IMR-90 (cell line): Measurements from ENCODE around the gene IQGAP2. TPM values are rescaled to one million over a fixed set of nuclear protein-coding genes. Genes with fewer than 3 reads are reported as not detected.

ENCODE experiments used
- ATAC-seq: fragments of 200-7000 bp; cut with Tn5 transposase; 2 replicates; pipeline ENCODE4 v1.9.1; 2020; ENCODE audit warnings: low read depth, mild to moderate bottlenecking, moderate library complexity
- BruUV-seq: library from RNA; stranded (reverse); fragments of 400-500 nt; replicated peaks from 2 replicates; lab custom pipeline; 2021; lab: Mats Ljungman, UMichigan
- CTCF ChIA-PET: fragments of 300-600 bp; formaldehyde crosslinking; extraction: SDS; loops from one replicate; lab custom pipeline; 2021; ENCODE audit warnings: antibody characterized with exemption; lab: Yijun Ruan, JAX
- POLR2A ChIA-PET: fragments of 300-600 bp; sonication (Branson Sonifier 250); formaldehyde crosslinking; loops from one replicate; lab custom pipeline; 2022; ENCODE audit warnings: antibody characterized with exemption; ENCODE audit not compliant: unreplicated experiment; lab: Charles Lee
- DNase-seq: peaks from one replicate; pipeline ENCODE4 v3.0.0; 2013
- H2AFZ ChIP-seq: replicated peaks from 2 replicates; pipeline ENCODE3; 2013; ENCODE audit warnings: low read length, mild to moderate bottlenecking; ENCODE audit not compliant: poor library complexity
- H2AK5ac ChIP-seq: 2 replicates; pipeline ENCODE4 v1.6.1; 2013; ENCODE audit warnings: low read depth, low read length, inconsistent platforms
- H2AK9ac ChIP-seq: replicated peaks from 2 replicates; pipeline ENCODE3; 2013; ENCODE audit warnings: mild to moderate bottlenecking, low read depth, low read length, moderate library complexity; ENCODE audit not compliant: poor library complexity
- H2BK120ac ChIP-seq: 2 replicates; pipeline ENCODE4 v1.6.1; 2013; ENCODE audit warnings: low read depth, low read length, inconsistent platforms
- H2BK15ac ChIP-seq: 3 replicates; pipeline ENCODE4 v1.6.1; 2013; ENCODE audit warnings: low read depth, low read length, inconsistent platforms
- H2BK20ac ChIP-seq: 2 replicates; pipeline ENCODE4 v1.6.1; 2013; ENCODE audit warnings: low read depth, mild to moderate bottlenecking, inconsistent platforms, low read length, moderate library complexity
- H2BK5ac ChIP-seq: 2 replicates; pipeline ENCODE4 v1.6.1; 2013; ENCODE audit warnings: mild to moderate bottlenecking, low read depth, low read length, inconsistent platforms; ENCODE audit not compliant: poor library complexity, severe bottlenecking
- H3K14ac ChIP-seq: replicated peaks from 2 replicates; pipeline ENCODE4 v1.6.1; 2013; ENCODE audit warnings: low read depth, low read length, inconsistent platforms
- H3K18ac ChIP-seq: 2 replicates; pipeline ENCODE4 v1.6.1; 2013; ENCODE audit warnings: low read depth, low read length, control low read depth
- H3K23ac ChIP-seq: 2 replicates; pipeline ENCODE4 v1.6.1; 2013; ENCODE audit warnings: low read depth, low read length, inconsistent platforms
- H3K27ac ChIP-seq: 2 replicates; pipeline ENCODE4 v1.5.1; 2013; ENCODE audit warnings: mild to moderate bottlenecking, control low read depth, low read length; ENCODE audit not compliant: insufficient read depth
- H3K27me3 ChIP-seq: 2 replicates; pipeline ENCODE4 v1.6.1; 2013; ENCODE audit warnings: low read length; ENCODE audit not compliant: control insufficient read depth, insufficient read depth
- H3K36me3 ChIP-seq: 2 replicates; pipeline ENCODE4 v1.6.1; 2013; ENCODE audit warnings: low read length, mixed read lengths; ENCODE audit not compliant: control insufficient read depth, insufficient read depth
- H3K4ac ChIP-seq: 2 replicates; pipeline ENCODE4 v1.6.1; 2013; ENCODE audit warnings: low read depth, low read length, inconsistent platforms
- H3K4me1 ChIP-seq: 2 replicates; pipeline ENCODE4 v1.6.1; 2013; ENCODE audit warnings: low read length, mixed read lengths; ENCODE audit not compliant: control insufficient read depth, insufficient read depth
- H3K4me2 ChIP-seq: 2 replicates; pipeline ENCODE4 v1.6.1; 2013; ENCODE audit warnings: low read depth, mild to moderate bottlenecking, control low read depth, low read length, moderate library complexity
- H3K4me3 ChIP-seq: 2 replicates; pipeline ENCODE4 v1.5.1; 2013; ENCODE audit warnings: low read depth, mild to moderate bottlenecking, control low read depth, low read length, moderate library complexity; ENCODE audit not compliant: insufficient read depth
- H3K56ac ChIP-seq: 2 replicates; pipeline ENCODE4 v1.6.1; 2013; ENCODE audit warnings: low read length, inconsistent platforms; ENCODE audit not compliant: insufficient read depth; ENCODE audit errors: extremely low read depth
- H3K79me1 ChIP-seq, 2 experiments: 2 replicates each; pipeline ENCODE4 v1.6.1; 2013; ENCODE audit warnings: low read length in 2 of 2, inconsistent platforms in 1 of 2, low read depth in 1 of 2
- H3K9ac ChIP-seq: 2 replicates; pipeline ENCODE4 v1.6.1; 2013; ENCODE audit warnings: low read depth, low read length, control low read depth
- H3K9me1 ChIP-seq: 2 replicates; pipeline ENCODE4 v1.6.1; 2013; ENCODE audit warnings: low read length, inconsistent platforms; ENCODE audit not compliant: insufficient read depth
- H3K9me3 ChIP-seq: 2 replicates; pipeline ENCODE4 v1.6.1; 2013; ENCODE audit warnings: low read length; ENCODE audit not compliant: control insufficient read depth, insufficient read depth
- H4K20me1 ChIP-seq: 2 replicates; pipeline ENCODE4 v1.6.1; 2013; ENCODE audit warnings: low read length, inconsistent platforms; ENCODE audit not compliant: insufficient read depth
- H4K5ac ChIP-seq: 2 replicates; pipeline ENCODE4 v1.6.1; 2013; ENCODE audit warnings: mild to moderate bottlenecking, low read depth, low read length, control low read depth
- H4K8ac ChIP-seq, 2 experiments: 2 replicates each; pipeline ENCODE4 v1.6.1; 2013; ENCODE audit warnings: low read depth in 2 of 2, low read length in 2 of 2, control low read depth in 1 of 2, inconsistent platforms in 1 of 2
- H4K91ac ChIP-seq: 2 replicates; pipeline ENCODE4 v1.6.1; 2013; ENCODE audit warnings: low read depth, low read length, inconsistent platforms; ENCODE audit not compliant: insufficient read depth
- BHLHE40 ChIP-seq: fragments of 150-350 bp; IDR thresholded peaks from 2 replicates; pipeline ENCODE4 v1.6.1; 2016; ENCODE audit warnings: mild to moderate bottlenecking, low read depth, low read length
- CEBPB ChIP-seq: IDR thresholded peaks from 2 replicates; pipeline ENCODE4 v1.6.1; 2012; ENCODE audit warnings: low read depth, low read length, improper control_type of control experiment
- CHD1 ChIP-seq: IDR thresholded peaks from 2 replicates; pipeline ENCODE4 v1.6.1; 2012; ENCODE audit warnings: low read depth, low read length, improper control_type of control experiment
- CTCF ChIP-seq: conservative IDR thresholded peaks from 2 replicates; pipeline ENCODE4 v1.5.1; 2012; ENCODE audit warnings: mild to moderate bottlenecking, low read depth, low read length, improper control_type of control experiment
- FOS ChIP-seq: fragments of 150-350 bp; IDR thresholded peaks from 2 replicates; pipeline ENCODE4 v1.6.1; 2016; ENCODE audit warnings: low read depth, low read length
- MAFK ChIP-seq: IDR thresholded peaks from 2 replicates; pipeline ENCODE4 v1.6.1; 2012; ENCODE audit warnings: low read depth, low read length, improper control_type of control experiment
- MAZ ChIP-seq: IDR thresholded peaks from 2 replicates; pipeline ENCODE4 v1.6.1; 2012; ENCODE audit warnings: low read depth, mild to moderate bottlenecking, low read length, improper control_type of control experiment, moderate library complexity, borderline replicate concordance
- MXI1 ChIP-seq: IDR thresholded peaks from 2 replicates; pipeline ENCODE4 v1.6.1; 2012; ENCODE audit warnings: low read depth, mild to moderate bottlenecking, low read length, moderate library complexity, borderline replicate concordance
- NFE2L2 ChIP-seq: fragments of 150-350 bp; IDR thresholded peaks from 2 replicates; pipeline ENCODE4 v1.6.1; 2016; ENCODE audit warnings: low read depth, mild to moderate bottlenecking, low read length
- POLR2A ChIP-seq: IDR thresholded peaks from 2 replicates; pipeline ENCODE4 v1.6.1; 2012; ENCODE audit warnings: mild to moderate bottlenecking, low read depth, low read length
- RCOR1 ChIP-seq: IDR thresholded peaks from 2 replicates; pipeline ENCODE4 v1.6.1; 2012; ENCODE audit warnings: mild to moderate bottlenecking, low read length, improper control_type of control experiment; ENCODE audit not compliant: insufficient replicate concordance
- SMC3 ChIP-seq: fragments of 150-350 bp; IDR thresholded peaks from 2 replicates; pipeline ENCODE4 v1.6.1; 2016; ENCODE audit warnings: low read depth, mild to moderate bottlenecking, antibody characterized with exemption, low read length, moderate library complexity
- USF2 ChIP-seq: fragments of 150-350 bp; IDR thresholded peaks from 2 replicates; pipeline ENCODE4 v1.6.1; 2017; ENCODE audit warnings: mild to moderate bottlenecking, antibody characterized with exemption, low read length, low read depth
- WGBS, 2 experiments: methylation state at CpG; one replicate each; pipeline versions ENCODE4 v1.1.5 to v1.1.7; 2013; ENCODE audit warnings: missing lambda C conversion rate in 2 of 2; ENCODE audit not compliant: insufficient read length in 1 of 2; ENCODE audit errors: extremely low coverage in 2 of 2; 5-methylcytosine and 5-hydroxymethylcytosine counted together
- dilution Hi-C: fragments of 300-500 bp; cut with HindIII; formaldehyde crosslinking; loops from one replicate; pipeline ENCODE4 v1.14.3; 2018; ENCODE audit warnings: low sequenced_read_pairs; ENCODE audit not compliant: unreplicated experiment
- in situ Hi-C: fragments of 300-500 bp; cut with MboI; formaldehyde crosslinking; loops from 3 replicates; pipeline ENCODE4 v1.14.3; 2019; ENCODE audit warnings: low sequenced_read_pairs, inconsistent platforms, mixed read lengths
- intact Hi-C: fragments of 100-400 bp; cut with micrococcal nuclease; formaldehyde crosslinking; loops from 2 replicates; pipeline ENCODE4 v1.10.0; 2022
- polyA plus RNA-seq, 3 experiments: library from polyadenylated mRNA; depleted of rRNA; stranded (reverse); fragments of >200 nt; gene quantifications; 2 replicates each; pipeline ENCODE4 v1.2.3, GENCODE V29; 2012; ENCODE audit warnings: low replicate concordance in 1 of 3
- total RNA-seq: library from RNA; depleted of rRNA; stranded (reverse); fragments of >200 nt; gene quantifications from 2 replicates; pipeline ENCODE4 v1.2.3, GENCODE V29; 2012
- TF ChIP-seq, protein P1 (sequence below): fragments of 150-350 bp; IDR thresholded peaks from 2 replicates; pipeline ENCODE4 v1.6.1; 2016; ENCODE audit warnings: low read depth, mild to moderate bottlenecking, low read length, moderate library complexity, borderline replicate concordance

The IQGAP2 gene
- total and polyA plus RNA-seq, 2 of the 4 experiments (the other 2 are of a cell fraction): 0.21 to 0.36 TPM

DNA sequence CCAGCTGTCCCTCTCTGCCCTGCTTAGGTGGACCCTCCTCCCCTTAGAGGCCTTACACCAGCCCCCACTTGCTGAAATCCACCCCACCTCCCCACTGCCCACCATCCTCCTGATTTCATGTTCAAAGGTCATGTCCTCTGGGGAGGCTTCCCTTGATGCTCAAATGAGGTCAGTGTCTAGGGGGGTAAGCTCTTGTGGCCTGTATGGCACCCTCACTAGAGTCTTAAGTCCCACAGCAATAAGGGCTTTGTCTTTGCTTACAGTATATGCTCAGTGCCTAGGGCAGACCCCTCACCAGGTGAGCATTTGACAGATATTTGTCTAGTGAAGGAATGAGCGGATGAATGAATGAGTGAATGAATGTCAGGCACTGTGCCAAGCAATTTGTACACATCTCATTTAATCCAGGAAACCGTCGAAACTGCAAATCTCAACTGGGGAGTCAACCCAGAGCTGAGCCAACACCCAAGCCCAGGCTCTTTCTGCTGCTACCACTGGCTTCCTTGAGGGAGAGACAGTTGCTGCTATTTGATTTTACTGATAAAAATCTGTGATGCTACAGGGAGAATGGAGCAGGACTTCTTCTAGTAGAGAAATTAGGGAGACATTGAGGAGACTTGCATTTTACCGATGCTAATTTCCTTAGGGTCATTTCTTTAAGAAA lies 101.9 kb downstream of the IQGAP2 start:
- POLR2A ChIA-PET: no interaction called here
- CTCF ChIA-PET: no interaction called here
- intact Hi-C loops: no loop called here

More for the DNA sequence above, 101.9 kb downstream of the IQGAP2 start:
- H2BK5ac ChIP-seq: no peak overlapping the region
- no peak overlapping the region for H3K14ac ChIP-seq
- no peaks in the 10 kb centered on the region for H3K79me1 ChIP-seq
- H4K91ac ChIP-seq: no peak overlapping the region
- no peaks in the 10 kb centered on the region for H4K20me1 ChIP-seq
- no peak overlapping the region for H3K4me3 ChIP-seq
- no peak overlapping the region for H3K27ac ChIP-seq
- H2BK120ac ChIP-seq: no peak overlapping the region
- ATAC-seq (no peak), DNase-seq (no peak)
- no peak overlapping the region for H2BK15ac ChIP-seq
- no peak overlapping the region for H3K4ac ChIP-seq
- no peak overlapping the region for H2AFZ ChIP-seq
- no peak overlapping the region for H3K23ac ChIP-seq
- no peak overlapping the region for H3K56ac ChIP-seq
- peaks cover 3% of the 10 kb centered on the region; the same call in 1 of the 2 replicates for H3K27me3 ChIP-seq
- no peak overlapping the region for H2AK9ac ChIP-seq
- BruUV-seq: no TSS peak
- H3K18ac ChIP-seq: no peak overlapping the region
- dilution Hi-C loops: no loop called here
- no peaks in the 10 kb centered on the region for H3K4me1 ChIP-seq
- H4K5ac ChIP-seq: no peak overlapping the region
- no peak overlapping the region for H2BK20ac ChIP-seq
- H2AK5ac ChIP-seq: no peak overlapping the region
- in situ Hi-C loops: no loop called here
- no peaks in the 10 kb centered on the region for H3K9me1 ChIP-seq
- H3K36me3 ChIP-seq: no peaks in the 10 kb centered on the region
- no CpG with 5 or more reads among the region's 4 CpGs for WGBS, 2 experiments
- H3K4me2 ChIP-seq: no peak overlapping the region
- no peaks in the 10 kb centered on the region for H3K9me3 ChIP-seq
- H4K8ac ChIP-seq: no peak overlapping the region
- H3K9ac ChIP-seq: no peak overlapping the region
- TF ChIP-seq CTCF (no peak), POLR2A (no peak), MAFK (no peak), NFE2L2 (no peak), CHD1 (no peak), USF2 (no peak), CEBPB (no peak), BHLHE40 (no peak), MAZ (no peak), MXI1 (no peak), SMC3 (no peak), FOS (no peak), RCOR1 (no peak)
- TF ChIP-seq, protein P1, sequence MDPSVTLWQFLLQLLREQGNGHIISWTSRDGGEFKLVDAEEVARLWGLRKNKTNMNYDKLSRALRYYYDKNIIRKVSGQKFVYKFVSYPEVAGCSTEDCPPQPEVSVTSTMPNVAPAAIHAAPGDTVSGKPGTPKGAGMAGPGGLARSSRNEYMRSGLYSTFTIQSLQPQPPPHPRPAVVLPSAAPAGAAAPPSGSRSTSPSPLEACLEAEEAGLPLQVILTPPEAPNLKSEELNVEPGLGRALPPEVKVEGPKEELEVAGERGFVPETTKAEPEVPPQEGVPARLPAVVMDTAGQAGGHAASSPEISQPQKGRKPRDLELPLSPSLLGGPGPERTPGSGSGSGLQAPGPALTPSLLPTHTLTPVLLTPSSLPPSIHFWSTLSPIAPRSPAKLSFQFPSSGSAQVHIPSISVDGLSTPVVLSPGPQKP: no peak
